Choroid plexus epithelial cell (primary cell): ENCODE measurements around the gene ADGB.

ENCODE experiments used
- DNase-seq: peaks from one replicate; pipeline ENCODE4 v3.0.0-alpha.2; 2010; ENCODE audit warnings: low read depth
- H3K4me3 ChIP-seq: 2 replicates; pipeline ENCODE4 v1.5.1; 2011; ENCODE audit warnings: low read depth, mild to moderate bottlenecking, control low read depth, low read length, moderate library complexity
- TF ChIP-seq, protein P1 (sequence below): conservative IDR thresholded peaks from 2 replicates; pipeline ENCODE4 v1.5.1; 2011; ENCODE audit warnings: low read depth, mild to moderate bottlenecking, control low read depth, inconsistent platforms, low read length, moderate library complexity

Gene ADGB

DNA sequence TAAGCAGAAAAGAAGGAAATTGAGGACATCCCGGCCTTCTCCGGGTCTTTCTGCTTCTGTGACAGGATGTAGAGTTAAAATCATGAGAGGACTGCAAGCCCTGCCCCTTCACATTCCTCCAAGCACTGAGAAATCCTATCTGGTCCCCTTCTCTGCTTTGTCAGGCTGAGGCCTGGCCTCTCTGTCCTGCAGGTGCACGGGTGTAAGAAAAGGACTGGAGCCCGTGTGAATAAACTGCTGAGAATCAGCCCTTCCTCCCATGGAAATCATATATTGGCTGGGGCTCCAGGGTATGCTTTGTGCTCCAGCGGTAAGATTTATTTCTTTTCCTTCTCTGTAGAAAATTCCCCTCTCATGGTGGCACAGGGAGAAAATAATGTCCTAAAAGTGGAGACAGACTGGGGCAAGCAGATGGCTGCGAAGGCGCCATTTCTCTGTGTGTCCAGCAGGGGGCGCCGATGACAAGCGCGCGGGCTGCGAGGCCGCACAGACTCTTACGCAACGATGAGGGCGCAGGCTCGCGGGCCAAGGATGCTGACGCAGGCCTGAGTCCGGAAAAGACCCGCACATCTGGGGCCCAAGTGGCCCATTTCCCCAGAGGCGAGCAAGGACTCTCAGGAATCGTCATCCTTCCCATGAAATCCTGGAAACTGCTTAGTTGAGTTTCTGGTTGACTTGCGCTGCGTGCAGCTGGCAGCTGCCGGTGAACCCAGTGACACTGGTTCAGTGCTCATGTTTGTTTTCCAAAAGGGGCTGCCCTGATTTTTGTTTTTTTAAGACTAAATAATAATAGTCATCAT, 258.6 kb downstream of the ADGB start:
- peak overlapping the region; percentile 53 for H3K4me3 ChIP-seq
- DNase-seq = peak; percentile 93
- TF ChIP-seq, protein P1, sequence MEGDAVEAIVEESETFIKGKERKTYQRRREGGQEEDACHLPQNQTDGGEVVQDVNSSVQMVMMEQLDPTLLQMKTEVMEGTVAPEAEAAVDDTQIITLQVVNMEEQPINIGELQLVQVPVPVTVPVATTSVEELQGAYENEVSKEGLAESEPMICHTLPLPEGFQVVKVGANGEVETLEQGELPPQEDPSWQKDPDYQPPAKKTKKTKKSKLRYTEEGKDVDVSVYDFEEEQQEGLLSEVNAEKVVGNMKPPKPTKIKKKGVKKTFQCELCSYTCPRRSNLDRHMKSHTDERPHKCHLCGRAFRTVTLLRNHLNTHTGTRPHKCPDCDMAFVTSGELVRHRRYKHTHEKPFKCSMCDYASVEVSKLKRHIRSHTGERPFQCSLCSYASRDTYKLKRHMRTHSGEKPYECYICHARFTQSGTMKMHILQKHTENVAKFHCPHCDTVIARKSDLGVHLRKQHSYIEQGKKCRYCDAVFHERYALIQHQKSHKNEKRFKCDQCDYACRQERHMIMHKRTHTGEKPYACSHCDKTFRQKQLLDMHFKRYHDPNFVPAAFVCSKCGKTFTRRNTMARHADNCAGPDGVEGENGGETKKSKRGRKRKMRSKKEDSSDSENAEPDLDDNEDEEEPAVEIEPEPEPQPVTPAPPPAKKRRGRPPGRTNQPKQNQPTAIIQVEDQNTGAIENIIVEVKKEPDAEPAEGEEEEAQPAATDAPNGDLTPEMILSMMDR = peak; percentile 97

- peak; percentile 74 for DNase-seq
- TF ChIP-seq, protein P1 = no peak
- peak overlapping the region; percentile 53 for H3K4me3 ChIP-seq
Observed at GRCh38 chr6:146857980-146858347, 259.2 kb downstream of the ADGB start.

DNA sequence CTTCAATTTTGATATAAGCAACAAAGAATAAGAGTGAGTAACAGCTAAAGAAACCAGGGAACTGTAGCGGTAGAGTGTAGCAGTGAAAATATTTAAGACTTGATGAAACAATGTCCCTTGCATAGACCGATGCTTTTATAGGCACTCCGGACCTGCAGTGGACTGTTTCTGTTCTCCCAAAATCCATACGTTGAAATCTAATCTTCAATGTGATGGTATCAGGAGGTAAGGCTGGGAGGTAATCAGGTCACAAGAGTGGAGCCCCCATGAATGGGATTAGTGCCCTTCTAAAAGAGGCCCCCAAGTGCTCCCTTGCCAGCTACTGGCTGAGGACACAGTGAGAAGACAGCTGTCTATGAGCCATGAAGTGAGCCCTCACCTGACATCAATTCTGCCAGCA, 260.4 kb downstream of the ADGB start:
- no peak overlapping the region for H3K4me3 ChIP-seq
- no peak for DNase-seq
- TF ChIP-seq, protein P1 = no peak

- no peak overlapping the region for H3K4me3 ChIP-seq
- TF ChIP-seq, protein P1 = no peak
- no peak for DNase-seq
Observed at GRCh38 chr6:146859795-146860495, 261.2 kb downstream of the ADGB start.

DNA sequence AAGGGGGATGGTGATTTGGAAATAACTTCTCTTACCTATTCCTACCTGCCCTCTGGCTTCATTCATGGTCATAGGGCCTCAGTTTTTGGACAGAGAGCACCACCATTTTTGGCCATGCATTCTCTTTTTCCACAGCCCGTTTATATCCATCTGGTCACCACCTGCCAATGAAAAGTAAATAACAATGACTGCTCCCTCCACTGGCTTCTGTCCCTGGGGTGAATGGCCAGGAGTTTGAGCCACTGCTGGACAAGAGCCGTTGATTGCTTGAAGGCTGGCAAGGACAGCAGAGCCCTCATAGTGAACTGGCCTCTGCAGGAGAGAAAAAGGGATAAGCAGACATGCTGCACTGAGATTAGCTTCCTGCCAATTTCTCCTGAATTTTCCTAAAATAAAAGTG, 261.8 kb downstream of the ADGB start:
- DNase-seq = no peak
- no peak overlapping the region for H3K4me3 ChIP-seq
- TF ChIP-seq, protein P1 = no peak

DNA sequence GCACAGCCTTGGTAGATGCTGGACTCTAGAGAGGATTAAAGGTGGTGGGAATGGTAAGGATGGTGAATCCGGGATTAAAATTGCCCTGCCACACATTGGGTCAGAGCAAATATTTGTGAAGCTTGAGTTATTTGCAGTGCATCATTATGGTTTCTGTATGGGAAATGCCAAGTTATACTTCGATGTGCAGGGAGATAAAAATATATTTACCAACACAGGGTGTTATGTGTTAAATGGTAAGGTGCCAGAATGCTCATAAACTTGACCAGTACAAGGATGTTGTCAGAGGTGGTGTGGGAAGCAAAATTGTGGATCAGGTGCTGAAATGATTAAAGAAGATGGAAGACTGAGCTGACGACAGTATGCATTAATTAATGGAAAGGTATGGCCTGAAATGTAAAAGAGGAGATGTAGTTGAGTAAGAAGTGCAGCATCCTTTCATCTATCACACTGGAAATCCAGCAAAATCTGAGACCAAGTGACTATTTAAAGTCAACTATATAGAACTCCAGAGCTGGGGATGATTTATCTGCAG, 262.3 kb downstream of the ADGB start:
- no peak overlapping the region for H3K4me3 ChIP-seq
- TF ChIP-seq, protein P1 = no peak
- DNase-seq = no peak
